Measurements from ENCODE around the gene GOLT1A. TPM values are rescaled to one million over a fixed set of nuclear protein-coding genes. Genes with fewer than 3 reads are reported as not detected.

Gene GOLT1A
- total and polyA plus RNA-seq, 2 of the 8 experiments (the other 6 are each of a cell fraction or from before 2014, with no cell fraction given) = 7.5 to 8.5 TPM

DNA sequence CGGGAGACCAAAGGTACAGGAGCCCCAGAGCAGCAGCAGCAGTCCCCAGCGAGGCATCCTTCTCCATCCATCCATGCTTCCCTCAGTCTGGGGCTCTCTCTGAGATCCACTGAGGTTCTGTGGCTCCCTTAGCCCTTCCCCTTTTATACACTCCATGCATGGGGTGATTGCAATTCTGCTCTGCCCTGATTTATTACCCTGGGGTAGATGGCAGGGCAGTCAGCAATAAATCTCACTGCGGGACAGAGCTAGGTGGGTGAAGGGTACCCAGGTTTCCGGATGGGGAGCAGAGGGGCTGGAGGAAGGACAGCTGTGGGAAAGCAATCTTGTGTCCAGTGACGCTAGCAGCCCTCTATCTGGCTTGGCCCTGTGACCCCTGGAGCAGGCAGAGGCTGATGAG, 47.6 kb downstream of the GOLT1A start, which contains the start of gene REN:
TSS of gene REN (minus strand) at position 119 of the 400 bp plus-strand sequence. CDS start at position 75, 44 bp downstream.
- Histone ChIP-seq H3K79me2 (ENCODE audit: control insufficient read depth in 1 of 2, insufficient read depth in 2 of 2, low read length in 2 of 2) (no peaks in the 10 kb centered on the region), H4K20me1 (replicated peaks in 1 of 2; ENCODE audit: control insufficient read depth in 1 of 2, insufficient read depth in 2 of 2, low read length in 2 of 2) (no peaks in the 10 kb centered on the region), H4K91ac (replicated peaks; ENCODE audit: insufficient read length, low read length) (no peak within 1 kb of the TSS), H3K14ac (ENCODE audit: insufficient read length) (no peak within 1 kb of the TSS), H3K27me3 (replicated peaks in 1 of 4; ENCODE audit: control insufficient read depth in 3 of 4, extremely low read depth in 1 of 4, insufficient read depth in 3 of 4, low read length in 3 of 4) (no peaks in the 10 kb centered on the region), H3K79me1 (ENCODE audit: low read depth, low read length) (no peaks in the 10 kb centered on the region), H3K36me3 (ENCODE audit: control insufficient read depth in 2 of 4, insufficient read depth in 4 of 4, low read length in 3 of 4) (no peaks in the 10 kb centered on the region; a peak in 1 of 8 replicates), H2AFZ (ENCODE audit: low read length) (no peak within 1 kb of the TSS), H3K9ac (replicated peaks in 1 of 4; ENCODE audit: extremely low read depth in 1 of 4, low read depth in 3 of 4, low read length in 3 of 4) (no peak within 1 kb of the TSS), H2BK5ac (ENCODE audit: low read depth, low read length) (no peak within 1 kb of the TSS), H3K9me3 (ENCODE audit: insufficient read depth in 2 of 2, low read depth in 1 of 2, low read length in 1 of 2) (peaks cover 18 to 22% of the 10 kb centered on the region in 2 experiments), H4K5ac (ENCODE audit: insufficient read length, low read depth, low read length) (no peak within 1 kb of the TSS), H3K4ac (replicated peaks; ENCODE audit: insufficient read length, low read depth, low read length) (no peak within 1 kb of the TSS), H3K4me3 (ENCODE audit: extremely low read depth in 1 of 4, insufficient read depth in 2 of 4, low read depth in 3 of 4, low read length in 4 of 4) (no peak within 1 kb of the TSS), H3K56ac (replicated peaks; ENCODE audit: insufficient read length, low read depth, low read length) (no peak within 1 kb of the TSS), H3K4me1 (replicated peaks in 1 of 4; ENCODE audit: control insufficient read depth in 3 of 4, insufficient read depth in 4 of 4, low read length in 3 of 4) (no peaks in the 10 kb centered on the region), H3K23ac (ENCODE audit: insufficient read length) (no peak within 1 kb of the TSS), H4K8ac (ENCODE audit: extremely low read depth, insufficient read depth, low read length) (no peak within 1 kb of the TSS), H2AK5ac (ENCODE audit: low read depth, low read length) (no peak within 1 kb of the TSS), H2BK12ac (ENCODE audit: low read depth, low read length) (no peak within 1 kb of the TSS), H2BK120ac (replicated peaks; ENCODE audit: low read depth, low read length) (no peak within 1 kb of the TSS), H3K4me2 (ENCODE audit: insufficient read depth in 1 of 2, low read depth in 2 of 2, low read length in 2 of 2) (no peak within 1 kb of the TSS), H2BK20ac (ENCODE audit: low read length) (no peak within 1 kb of the TSS), H3K18ac (ENCODE audit: extremely low read depth, low read length) (no peak within 1 kb of the TSS), H3K27ac (ENCODE audit: low read depth, low read length) (no peak within 1 kb of the TSS), H3K23me2 (ENCODE audit: low read depth, low read length) (no peaks in the 10 kb centered on the region), H2BK15ac (ENCODE audit: low read length) (no peak within 1 kb of the TSS)
- no peak for FAIRE-seq
- 82% methylated on average over 5 of the region's 5 CpGs; no CpG with 5 or more reads in 1 of the 2 experiments for WGBS, 2 experiments (ENCODE audit: extremely low coverage in 1 of 2, insufficient coverage in 1 of 2, insufficient read length in 1 of 2, insufficient replicate concordance in 2 of 2, low coverage in 1 of 2, low lambda C conversion rate in 2 of 2, missing lambda C conversion rate in 1 of 2)
- POLR2A ChIA-PET (ENCODE audit: partially characterized antibody) = interaction anchor here (1.0 kb wide), 1 partner anchor 297 kb away, joined by 3 read pairs; no protein-coding TSS in a partner anchor
- no peak for TF ChIP-seq RXRA (IDR thresholded peaks at IDR 0.05; ENCODE audit: insufficient read depth, low read depth, low read length)
- no peak for TF ChIP-seq SAP30 (IDR thresholded peaks at IDR 0.05; ENCODE audit: insufficient read depth, insufficient replicate concordance, low read length)
- no peak for TF ChIP-seq FOSL1 (IDR thresholded peaks at IDR 0.05; ENCODE audit: insufficient read depth, low read depth, low read length)
- no peak for TF ChIP-seq SRF (IDR thresholded peaks at IDR 0.05; ENCODE audit: low read depth, low read length)
- no peak for TF ChIP-seq KDM5A (IDR thresholded peaks at IDR 0.05; ENCODE audit: low read length)
- TF ChIP-seq NANOG (IDR thresholded peaks at IDR 0.05; ENCODE audit: insufficient read depth, low read depth, low read length, poor library complexity, severe bottlenecking) = no peak
- no peak for TF ChIP-seq MAFK (IDR thresholded peaks at IDR 0.05; ENCODE audit: low read depth, low read length)
- DNase-seq (ENCODE audit: low read depth in 1 of 2, low spot score in 2 of 2) = no peak
- CTCF ChIA-PET (ENCODE audit: partially characterized antibody) = interaction anchor here (0.8 to 18.7 kb wide), 13 partner anchors 11 to 232 kb away, joined by 3 to 360 read pairs (median 6); partner anchors contain the start of genes GOLT1A and KISS1
